ENCODE data around the gene TUBB4A. TPM values are rescaled to one million over a fixed set of nuclear protein-coding genes. Genes with fewer than 3 reads are reported as not detected.

Gene TUBB4A
- total and polyA plus RNA-seq, 2 donors (not counting 1 experiment from before 2014, with no cell fraction given), result not detected

DNA sequence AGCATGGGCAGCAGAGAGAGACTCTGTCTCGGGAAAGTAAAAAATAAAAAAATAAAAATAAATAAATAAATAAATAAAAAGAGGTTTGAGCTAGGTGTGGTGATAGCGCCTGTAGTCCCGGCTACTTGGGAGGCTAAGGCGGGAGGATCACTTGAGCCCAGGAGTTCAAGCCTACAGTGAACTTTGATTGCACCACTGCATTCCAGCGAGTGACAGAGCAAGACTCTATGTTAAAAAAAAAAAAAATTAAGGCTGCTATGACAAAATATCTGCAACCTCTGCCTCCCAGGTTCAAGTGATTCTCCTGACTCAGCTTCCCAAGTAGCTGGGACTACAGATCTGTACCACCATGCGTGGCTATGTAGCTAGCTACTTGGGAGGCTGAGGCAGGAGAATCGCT, 17.3 kb downstream of the TUBB4A start:
- Histone ChIP-seq H3K27me3 (ENCODE audit: control insufficient read depth, insufficient read depth, low read length) (no peaks in the 10 kb centered on the region), H3K4me1 (ENCODE audit: control insufficient read depth, extremely low read depth, insufficient read depth, low read length) (no peaks in the 10 kb centered on the region), H3K9ac (ENCODE audit: insufficient read depth, low read length) (no peak overlapping the region), H3K36me3 (ENCODE audit: control insufficient read depth, insufficient read depth, low read length) (no peaks in the 10 kb centered on the region), H3K4me2 (ENCODE audit: extremely low read depth, insufficient read depth, low read length) (no peak overlapping the region), H3K79me2 (ENCODE audit: control insufficient read depth, insufficient read depth, low read length) (no peaks in the 10 kb centered on the region), H3K4me3 (replicated peaks in 1 of 4; ENCODE audit: control extremely low read depth in 1 of 4, insufficient read depth in 1 of 4, low read depth in 3 of 4, low read length in 4 of 4) (no peak overlapping the region), H3K9me3 (ENCODE audit: control insufficient read depth, insufficient read depth, low read depth, low read length) (no peaks in the 10 kb centered on the region), H3K27ac (ENCODE audit: insufficient read depth, low read length) (no peak overlapping the region), H4K20me1 (ENCODE audit: control insufficient read depth, extremely low read depth, insufficient read depth, low read length) (no peaks in the 10 kb centered on the region), H2AFZ (ENCODE audit: low read length) (no peak overlapping the region)
- DNase-seq (ENCODE audit: low read depth in 2 of 2), result no peak
- TF ChIP-seq EZH2 (IDR thresholded peaks at IDR 0.05; ENCODE audit: low read length, missing control alignments), result no peak
- TF ChIP-seq, protein P1, sequence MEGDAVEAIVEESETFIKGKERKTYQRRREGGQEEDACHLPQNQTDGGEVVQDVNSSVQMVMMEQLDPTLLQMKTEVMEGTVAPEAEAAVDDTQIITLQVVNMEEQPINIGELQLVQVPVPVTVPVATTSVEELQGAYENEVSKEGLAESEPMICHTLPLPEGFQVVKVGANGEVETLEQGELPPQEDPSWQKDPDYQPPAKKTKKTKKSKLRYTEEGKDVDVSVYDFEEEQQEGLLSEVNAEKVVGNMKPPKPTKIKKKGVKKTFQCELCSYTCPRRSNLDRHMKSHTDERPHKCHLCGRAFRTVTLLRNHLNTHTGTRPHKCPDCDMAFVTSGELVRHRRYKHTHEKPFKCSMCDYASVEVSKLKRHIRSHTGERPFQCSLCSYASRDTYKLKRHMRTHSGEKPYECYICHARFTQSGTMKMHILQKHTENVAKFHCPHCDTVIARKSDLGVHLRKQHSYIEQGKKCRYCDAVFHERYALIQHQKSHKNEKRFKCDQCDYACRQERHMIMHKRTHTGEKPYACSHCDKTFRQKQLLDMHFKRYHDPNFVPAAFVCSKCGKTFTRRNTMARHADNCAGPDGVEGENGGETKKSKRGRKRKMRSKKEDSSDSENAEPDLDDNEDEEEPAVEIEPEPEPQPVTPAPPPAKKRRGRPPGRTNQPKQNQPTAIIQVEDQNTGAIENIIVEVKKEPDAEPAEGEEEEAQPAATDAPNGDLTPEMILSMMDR (conservative IDR thresholded peaks at IDR 0.05 in 1 of 2, IDR thresholded peaks at IDR 0.05 in 1 of 2; ENCODE audit: low read depth in 1 of 2, low read length in 2 of 2), result no peak

DNA sequence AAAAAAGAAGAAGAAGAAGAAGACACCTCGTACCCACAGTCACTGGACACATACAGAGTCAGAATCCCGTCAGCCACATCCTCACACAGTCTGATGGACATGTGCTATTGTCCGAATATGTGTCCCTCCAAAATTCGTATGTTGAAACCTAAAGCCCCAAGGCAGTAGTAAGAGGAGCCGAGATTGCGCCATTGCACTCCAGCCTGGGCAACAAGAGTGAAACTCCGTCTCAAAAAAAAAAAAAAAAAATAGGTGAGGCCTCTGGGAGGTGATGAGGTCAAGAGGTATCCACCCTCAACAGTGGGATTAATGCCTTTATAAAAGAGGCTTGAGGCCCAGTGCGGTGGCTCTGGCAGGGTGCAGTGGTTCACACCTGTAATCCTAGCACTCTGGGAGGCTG, 17.9 kb downstream of the TUBB4A start:
- no peaks in the 10 kb centered on the region for H4K20me1 ChIP-seq (ENCODE audit: control insufficient read depth, extremely low read depth, insufficient read depth, low read length)
- no peak overlapping the region for H3K4me3 ChIP-seq (replicated peaks in 1 of 4; ENCODE audit: control extremely low read depth in 1 of 4, insufficient read depth in 1 of 4, low read depth in 3 of 4, low read length in 4 of 4)
- no peaks in the 10 kb centered on the region for H3K27me3 ChIP-seq (ENCODE audit: control insufficient read depth, insufficient read depth, low read length)
- no peaks in the 10 kb centered on the region for H3K79me2 ChIP-seq (ENCODE audit: control insufficient read depth, insufficient read depth, low read length)
- H3K27ac ChIP-seq (ENCODE audit: insufficient read depth, low read length), result no peak overlapping the region
- H3K4me2 ChIP-seq (ENCODE audit: extremely low read depth, insufficient read depth, low read length), result no peak overlapping the region
- TF ChIP-seq, protein P1 (conservative IDR thresholded peaks at IDR 0.05 in 1 of 2, IDR thresholded peaks at IDR 0.05 in 1 of 2; ENCODE audit: low read depth in 1 of 2, low read length in 2 of 2), result no peak
- no peak for TF ChIP-seq EZH2 (IDR thresholded peaks at IDR 0.05; ENCODE audit: low read length, missing control alignments)
- H2AFZ ChIP-seq (ENCODE audit: low read length), result no peak overlapping the region
- no peaks in the 10 kb centered on the region for H3K9me3 ChIP-seq (ENCODE audit: control insufficient read depth, insufficient read depth, low read depth, low read length)
- no peaks in the 10 kb centered on the region for H3K4me1 ChIP-seq (ENCODE audit: control insufficient read depth, extremely low read depth, insufficient read depth, low read length)
- no peak for DNase-seq (ENCODE audit: low read depth in 2 of 2)
- no peak overlapping the region for H3K9ac ChIP-seq (ENCODE audit: insufficient read depth, low read length)
- no peaks in the 10 kb centered on the region for H3K36me3 ChIP-seq (ENCODE audit: control insufficient read depth, insufficient read depth, low read length)

DNA sequence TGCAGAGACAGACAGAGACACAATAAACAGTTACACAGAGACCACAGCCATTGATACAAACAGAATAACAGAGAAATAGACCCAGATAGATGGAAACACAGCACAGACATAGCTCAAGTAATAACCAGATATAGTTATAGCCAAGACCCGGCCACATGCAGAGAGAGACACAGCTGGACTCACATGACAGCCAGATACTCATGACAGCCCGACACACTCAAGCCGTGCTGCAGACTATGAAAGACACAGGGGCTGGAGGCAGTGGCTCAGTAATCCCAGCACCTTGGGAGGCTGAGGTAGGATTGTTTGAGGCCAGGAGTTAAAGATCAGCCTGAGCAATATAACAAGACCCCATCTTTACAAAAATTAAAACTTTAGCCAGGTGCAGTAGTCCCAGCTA, 18.9 kb downstream of the TUBB4A start:
- H3K9me3 ChIP-seq (ENCODE audit: control insufficient read depth, insufficient read depth, low read depth, low read length), result no peaks in the 10 kb centered on the region
- TF ChIP-seq EZH2 (IDR thresholded peaks at IDR 0.05; ENCODE audit: low read length, missing control alignments), result no peak
- TF ChIP-seq, protein P1 (conservative IDR thresholded peaks at IDR 0.05 in 1 of 2, IDR thresholded peaks at IDR 0.05 in 1 of 2; ENCODE audit: low read depth in 1 of 2, low read length in 2 of 2), result no peak
- no peaks in the 10 kb centered on the region for H3K4me1 ChIP-seq (ENCODE audit: control insufficient read depth, extremely low read depth, insufficient read depth, low read length)
- H4K20me1 ChIP-seq (ENCODE audit: control insufficient read depth, extremely low read depth, insufficient read depth, low read length), result no peaks in the 10 kb centered on the region
- H3K36me3 ChIP-seq (ENCODE audit: control insufficient read depth, insufficient read depth, low read length), result no peaks in the 10 kb centered on the region
- H3K27me3 ChIP-seq (ENCODE audit: control insufficient read depth, insufficient read depth, low read length), result no peaks in the 10 kb centered on the region
- H3K27ac ChIP-seq (ENCODE audit: insufficient read depth, low read length), result no peak overlapping the region
- no peaks in the 10 kb centered on the region for H3K79me2 ChIP-seq (ENCODE audit: control insufficient read depth, insufficient read depth, low read length)
- H2AFZ ChIP-seq (ENCODE audit: low read length), result no peak overlapping the region
- H3K9ac ChIP-seq (ENCODE audit: insufficient read depth, low read length), result no peak overlapping the region
- DNase-seq (ENCODE audit: low read depth in 2 of 2), result no peak
- no peak overlapping the region for H3K4me3 ChIP-seq (replicated peaks in 1 of 4; ENCODE audit: control extremely low read depth in 1 of 4, insufficient read depth in 1 of 4, low read depth in 3 of 4, low read length in 4 of 4)
- no peak overlapping the region for H3K4me2 ChIP-seq (ENCODE audit: extremely low read depth, insufficient read depth, low read length)

Measured in fibroblast of lung (primary cell).